RPMI8226 (cell line): ENCODE results near the gene PURB.
"Not testable (repeated sequence)": the region's sequence is repeated elsewhere in the genome, so short reads cannot be mapped to it uniquely, and the experiment has no call there.

ENCODE experiments used
- DNase-seq: peaks from one replicate; pipeline ENCODE4 v3.0.0-alpha.2; 2015

The PURB gene

DNA sequence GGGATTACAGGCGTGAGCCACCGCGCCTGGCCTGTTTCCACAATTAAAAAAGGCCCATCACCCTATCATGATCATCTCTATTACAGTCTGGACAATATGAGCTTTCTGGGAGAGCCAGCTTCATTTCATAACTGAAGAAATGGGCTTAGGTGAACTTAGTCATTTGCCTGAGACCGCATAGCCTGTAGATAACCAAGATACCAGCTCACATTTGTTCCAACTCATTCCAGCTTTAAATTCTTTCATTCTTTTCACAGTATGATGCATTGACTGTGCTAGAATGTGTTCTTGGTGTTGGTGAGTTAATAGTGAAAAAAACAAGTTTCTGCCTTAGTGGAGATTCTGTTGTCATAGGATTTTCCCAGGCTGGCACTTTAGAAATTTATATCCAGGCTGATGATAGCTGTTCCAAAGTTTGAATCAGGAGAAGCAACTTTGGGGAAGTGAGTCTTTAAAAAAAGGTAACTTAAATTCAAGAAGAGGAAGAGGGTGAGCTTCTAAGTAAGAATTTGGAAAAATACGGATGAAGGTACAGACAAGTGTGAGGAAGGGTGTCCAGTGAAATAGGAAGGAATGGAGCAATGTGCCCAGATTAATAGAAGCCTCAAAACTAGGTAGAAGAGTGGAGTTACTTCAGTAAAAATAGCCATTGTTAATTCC is 35.3 kb downstream of the PURB start:
- no peak for DNase-seq

DNA sequence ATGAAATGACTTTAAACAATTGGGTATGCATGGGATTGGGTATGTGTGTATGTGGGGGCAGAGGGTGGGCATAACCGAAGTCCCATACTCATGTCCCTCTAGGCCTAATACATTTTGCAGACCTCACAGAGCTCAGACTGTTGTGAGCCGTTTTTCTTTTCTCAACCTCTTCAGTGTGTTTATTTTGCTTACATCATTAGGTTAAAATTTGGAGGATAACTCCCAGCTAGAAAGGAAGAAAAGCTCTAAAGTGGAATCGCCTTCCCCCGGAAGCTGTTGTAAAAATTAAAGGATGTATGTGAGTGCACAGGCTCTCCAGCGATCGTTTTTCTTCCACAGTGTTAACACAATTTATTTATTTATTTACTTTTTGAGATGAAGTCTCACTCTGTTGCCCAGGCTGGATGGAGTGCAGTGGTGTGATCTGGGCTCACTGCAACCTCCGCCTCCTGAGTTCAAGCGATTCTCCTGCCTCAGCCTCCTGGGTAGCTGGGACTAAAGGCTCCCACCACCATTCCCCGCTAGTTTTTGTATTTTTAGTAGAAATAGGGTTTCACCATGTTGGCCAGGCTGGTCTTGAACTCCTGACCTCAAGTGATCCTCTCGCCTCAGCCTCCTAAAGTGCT is 36.0 kb downstream of the PURB start:
- no peak for DNase-seq

DNA sequence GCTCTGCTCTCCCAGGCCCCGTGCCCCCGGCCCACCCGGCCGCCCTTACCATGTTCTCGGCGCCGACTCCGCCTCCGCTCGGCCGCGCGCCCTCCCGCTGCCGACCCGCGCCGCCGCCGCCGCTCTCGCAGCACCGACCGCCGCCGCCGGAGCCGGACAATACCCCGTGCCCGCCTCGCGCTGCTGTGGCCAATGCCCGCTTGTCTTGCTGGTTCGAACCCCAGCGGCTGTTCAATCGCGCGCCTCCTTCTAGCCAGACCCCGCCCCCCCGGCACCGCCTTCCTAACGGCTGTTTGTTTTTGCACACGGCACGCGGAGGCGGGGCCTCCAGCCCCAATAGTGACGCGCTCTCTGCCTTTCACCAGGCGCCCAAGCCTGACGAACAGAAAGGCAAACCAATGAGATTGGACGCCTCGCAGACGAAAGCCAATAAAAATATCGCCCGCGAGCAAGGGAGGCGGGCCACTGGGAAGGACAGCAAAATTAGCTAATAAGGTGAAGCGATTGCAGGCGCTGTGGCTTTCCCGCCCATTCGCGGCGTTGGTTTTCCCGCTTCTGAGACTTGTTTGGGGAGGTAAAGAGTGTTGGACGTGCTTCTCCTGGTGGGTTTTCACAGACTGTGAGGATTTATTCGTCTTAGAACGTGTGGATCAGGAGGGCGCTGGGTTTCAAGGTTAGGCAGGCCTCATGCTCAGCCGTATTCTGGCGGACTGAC is 37.3 kb downstream of the PURB start, which contains the start of gene H2AZ2:
H2AZ2 (minus strand) TSS at position 168 of the 715 bp plus-strand sequence; CDS start at position 52, 116 bp downstream.
- peak; percentile 100 for DNase-seq

DNA sequence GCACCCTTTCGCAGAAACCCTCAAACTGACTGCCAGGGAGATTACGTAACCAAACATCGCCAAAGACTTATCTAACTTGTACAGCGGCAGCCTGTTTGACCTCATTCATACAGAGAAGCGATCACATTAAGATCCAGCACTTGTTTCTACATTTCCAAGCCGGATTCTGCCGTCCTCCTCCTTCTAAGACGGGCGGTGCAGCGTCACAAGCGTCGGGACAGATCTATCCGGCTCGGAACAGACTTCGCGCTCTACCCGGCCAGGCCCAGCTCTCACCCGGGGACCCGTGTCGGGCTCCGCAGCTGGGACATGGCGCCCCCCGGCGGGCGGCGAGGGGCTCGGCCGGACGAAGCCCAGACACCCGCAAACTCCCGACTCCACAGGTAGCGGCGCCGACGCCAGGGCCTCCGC is 37.8 kb downstream of the PURB start:
- DNase-seq: peak; percentile 91

DNA sequence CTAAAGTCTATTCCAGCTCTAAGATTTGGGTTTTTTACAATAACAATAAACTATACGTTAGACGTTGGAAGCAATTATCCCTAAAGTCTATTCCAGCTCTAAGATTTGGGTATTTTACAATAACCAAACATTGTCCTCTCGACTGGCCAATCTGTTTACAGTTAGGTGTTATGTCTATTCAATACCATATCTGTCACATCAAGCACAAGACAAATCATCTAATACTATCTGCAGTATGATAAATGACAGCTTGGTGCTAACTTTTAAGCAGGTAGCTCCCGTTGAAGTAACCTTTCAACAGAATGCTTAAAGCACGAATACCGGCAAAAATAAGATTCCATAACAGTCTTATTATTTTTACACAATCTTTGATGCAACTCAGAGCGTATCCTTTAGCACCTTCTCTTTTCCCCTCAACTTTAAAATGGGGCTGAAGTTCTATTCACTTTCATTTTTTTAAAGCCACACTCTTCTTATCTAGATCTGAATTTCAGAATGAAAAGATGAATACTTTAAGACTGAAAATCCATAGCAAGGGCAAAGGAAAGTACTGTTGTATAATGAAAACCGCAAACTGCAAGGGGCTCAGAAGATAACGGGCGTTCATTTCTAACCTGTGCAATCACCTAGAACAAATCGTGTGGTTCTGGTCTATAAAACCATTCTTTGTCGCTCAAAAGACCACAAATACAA is 38.4 kb downstream of the PURB start:
- DNase-seq: peak; percentile 13

DNA sequence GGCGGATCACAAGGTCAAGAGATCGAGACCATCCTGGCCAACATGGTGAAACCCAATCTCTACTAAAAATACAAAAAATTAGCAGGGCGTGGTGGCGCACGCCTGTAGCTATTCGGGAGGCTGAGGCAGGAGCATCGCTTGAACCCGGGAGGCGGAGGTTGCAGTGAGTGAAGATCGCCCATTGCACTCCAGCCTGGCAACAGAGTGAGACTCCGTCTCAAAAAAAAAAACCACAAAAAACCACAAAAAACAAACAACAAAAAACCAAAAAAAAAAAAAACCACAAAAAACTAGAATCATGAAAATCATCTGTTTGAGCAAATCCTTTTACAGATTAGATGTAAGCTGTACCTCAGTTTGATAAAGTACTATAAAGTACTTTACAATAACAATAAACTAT is 38.9 kb downstream of the PURB start:
- DNase-seq: not testable (repeated sequence)

DNA sequence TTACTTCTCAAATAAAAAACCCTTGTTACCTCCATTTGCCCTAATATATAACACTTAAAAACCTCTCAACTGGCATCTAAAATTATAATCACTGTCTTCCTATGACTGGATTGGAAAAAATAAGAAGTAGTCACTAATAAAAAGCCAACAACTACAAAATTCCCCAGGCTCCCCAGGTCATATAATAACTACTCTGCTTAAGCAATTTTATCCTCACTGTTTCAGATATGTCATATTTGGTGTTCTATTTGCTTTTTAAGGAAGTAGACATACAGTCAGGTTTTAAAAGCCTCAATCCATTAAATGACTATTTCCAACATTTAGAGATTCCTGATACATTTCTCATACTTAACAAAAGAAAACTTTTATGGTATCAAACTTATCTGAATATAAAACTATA is 39.9 kb downstream of the PURB start:
- DNase-seq: no peak

DNA sequence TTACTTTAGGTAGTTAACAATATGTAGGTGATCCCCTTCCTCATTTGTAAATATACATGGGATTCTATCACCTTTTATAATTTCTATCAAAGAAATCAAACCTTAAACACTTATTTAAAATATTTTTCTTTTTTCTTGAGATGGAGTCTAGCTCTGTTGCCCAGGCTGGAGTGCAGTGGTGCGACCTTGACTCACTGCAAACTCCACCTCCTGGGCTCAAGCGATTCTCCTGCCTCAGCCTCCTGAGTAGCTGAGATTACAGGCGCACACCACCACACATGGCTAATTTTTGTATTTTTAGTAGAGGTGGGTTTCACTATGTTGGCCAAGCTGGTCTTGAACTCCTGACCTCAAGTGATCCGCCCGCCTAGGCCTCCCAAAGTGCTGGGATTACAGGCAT is 41.9 kb downstream of the PURB start:
- DNase-seq: not testable (repeated sequence)

DNA sequence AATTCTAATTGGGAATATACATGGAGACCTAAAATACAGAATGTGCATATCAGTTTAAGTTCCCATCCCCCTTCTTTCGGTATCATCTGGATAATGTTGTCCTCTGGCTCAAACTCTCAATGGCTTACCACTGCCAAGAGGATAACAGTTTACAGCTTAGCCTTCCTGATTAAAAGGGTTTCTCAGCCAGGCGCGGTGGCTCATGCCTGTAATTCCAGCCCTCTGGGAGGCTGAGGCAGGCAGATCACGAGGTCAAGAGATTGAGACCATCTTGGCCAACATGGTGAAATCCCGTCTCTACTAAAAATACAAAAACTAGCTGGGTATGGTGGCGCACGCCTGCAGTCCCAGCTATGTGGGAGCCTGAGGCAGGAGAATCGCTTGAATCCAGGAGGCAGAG is 42.7 kb downstream of the PURB start:
- not testable (repeated sequence) for DNase-seq

DNA sequence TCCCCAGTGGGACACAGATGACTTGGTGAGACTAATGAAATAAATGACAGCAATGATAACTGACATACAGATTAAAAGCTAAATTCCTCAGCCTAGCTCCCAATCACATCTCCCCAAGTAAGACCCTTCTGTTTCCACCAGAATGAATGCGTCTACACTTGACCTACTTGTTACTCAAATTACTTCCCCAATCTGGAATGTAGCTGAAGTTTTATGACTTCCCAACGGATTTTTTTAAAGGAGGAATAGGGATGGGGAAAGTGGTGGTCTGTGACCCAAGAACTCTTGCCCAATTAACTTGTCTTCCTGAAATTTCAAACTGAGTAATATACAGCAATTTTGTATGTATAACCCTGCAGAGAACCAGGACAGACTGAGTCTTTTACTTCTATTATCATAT is 46.6 kb downstream of the PURB start:
- DNase-seq: no peak

DNA sequence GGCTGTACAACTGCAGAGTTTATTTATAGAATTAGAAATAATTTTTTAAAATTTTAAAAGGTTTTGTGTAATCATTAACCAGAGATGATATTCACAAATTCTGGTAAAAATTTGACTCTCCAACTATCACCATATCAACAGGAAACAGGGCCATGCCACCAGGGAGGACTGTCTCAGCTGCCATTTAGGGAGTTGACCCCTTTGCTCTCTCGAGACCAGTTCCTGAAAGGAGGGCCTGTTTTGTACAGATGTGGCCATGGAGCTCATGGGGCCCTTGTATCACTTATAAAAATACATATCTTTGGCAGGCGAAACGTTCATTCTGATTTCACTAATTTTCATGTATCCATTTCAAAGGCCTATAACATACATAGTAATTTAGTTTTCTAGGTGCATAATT is 57.8 kb downstream of the PURB start:
- DNase-seq: no peak
